Activated naive CD4-positive, alpha-beta T cell treated with anti-CD3 and anti-CD28 coated beads, Interleukin-2, amount 10 ng/mL, durations not matched to agents 7 days and 5 days (primary cell): ENCODE data around the gene WBP4.

Experiments
- CTCF ChIA-PET: fragments of 350-600 bp; sonication (Branson Sonifier 250); formaldehyde crosslinking; loops from one replicate; lab custom pipeline; 2021; ENCODE audit warnings: antibody characterized with exemption; lab: Charles Lee
- DNase-seq: peaks from one replicate; pipeline ENCODE4 v3.0.0-alpha.2; 2020
- H3K27ac Mint-ChIP-seq: one replicate; pipeline ENCODE4 v1.8.0; 2021; ENCODE audit warnings: mild to moderate bottlenecking, moderate library complexity, mixed read lengths
- H3K27me3 Mint-ChIP-seq: one replicate; pipeline ENCODE4 v1.8.0; 2021; ENCODE audit warnings: mild to moderate bottlenecking, mixed read lengths
- H3K36me3 Mint-ChIP-seq: one replicate; pipeline ENCODE4 v1.8.0; 2021; ENCODE audit warnings: mixed read lengths
- H3K4me1 Mint-ChIP-seq: one replicate; pipeline ENCODE4 v1.8.0; 2021; ENCODE audit warnings: mixed read lengths
- H3K4me3 Mint-ChIP-seq: one replicate; pipeline ENCODE4 v1.8.0; 2021; ENCODE audit warnings: mild to moderate bottlenecking, moderate library complexity, mixed read lengths
- H3K9me3 Mint-ChIP-seq: one replicate; pipeline ENCODE4 v1.8.0; 2021; ENCODE audit warnings: mixed read lengths

WBP4 gene, protein sequence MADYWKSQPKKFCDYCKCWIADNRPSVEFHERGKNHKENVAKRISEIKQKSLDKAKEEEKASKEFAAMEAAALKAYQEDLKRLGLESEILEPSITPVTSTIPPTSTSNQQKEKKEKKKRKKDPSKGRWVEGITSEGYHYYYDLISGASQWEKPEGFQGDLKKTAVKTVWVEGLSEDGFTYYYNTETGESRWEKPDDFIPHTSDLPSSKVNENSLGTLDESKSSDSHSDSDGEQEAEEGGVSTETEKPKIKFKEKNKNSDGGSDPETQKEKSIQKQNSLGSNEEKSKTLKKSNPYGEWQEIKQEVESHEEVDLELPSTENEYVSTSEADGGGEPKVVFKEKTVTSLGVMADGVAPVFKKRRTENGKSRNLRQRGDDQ

DNA sequence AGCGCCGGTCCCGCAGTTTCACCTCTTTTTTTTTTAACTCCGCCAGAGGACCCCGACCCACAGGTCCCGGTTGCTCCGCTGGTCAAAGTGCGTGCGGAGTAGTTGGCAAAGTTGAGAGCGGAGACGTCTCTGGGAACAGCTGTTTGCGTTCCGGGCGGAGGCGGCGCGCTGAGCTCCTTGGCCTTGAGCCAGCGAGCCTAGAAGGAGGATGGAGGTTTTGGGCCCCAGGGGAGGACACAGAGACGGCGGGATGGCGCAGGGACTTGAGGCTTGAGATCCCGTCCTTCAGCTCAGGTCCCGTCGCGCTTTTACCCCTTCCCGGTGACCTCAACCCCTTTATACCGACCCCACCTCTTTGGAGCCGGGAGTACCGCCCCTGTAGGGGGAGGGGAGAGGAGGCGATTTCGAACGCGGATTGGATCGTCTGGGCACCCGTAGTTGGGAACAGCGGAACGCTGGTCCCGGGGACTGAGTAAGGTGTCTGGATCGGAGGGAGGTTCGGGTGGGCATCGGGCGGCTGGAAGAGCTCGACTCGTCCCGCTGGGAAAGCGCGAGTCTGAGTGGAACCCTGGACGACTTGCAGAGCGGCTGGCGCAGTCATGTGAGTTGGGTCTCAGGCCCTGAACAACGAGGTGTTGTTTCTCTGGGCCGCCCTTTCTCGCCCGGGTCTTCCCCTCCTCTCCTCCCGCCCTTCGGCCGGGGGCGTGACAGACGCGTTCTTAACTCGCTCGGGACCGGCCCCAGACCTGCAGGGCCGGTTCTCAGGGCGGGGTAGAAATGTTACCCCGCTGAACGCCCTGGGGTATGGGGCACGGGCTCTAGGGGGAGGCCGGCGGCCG, at the start of gene WBP4:
WBP4 (plus strand) TSS at position 435 of the 839 bp plus-strand sequence; CDS start at position 600, 165 bp downstream.
- peak within 1 kb of the TSS; percentile 99 for H3K4me3 Mint-ChIP-seq
- peak; percentile 90 for DNase-seq
- peaks cover 16% of the 10 kb centered on the region for H3K27me3 Mint-ChIP-seq
- CTCF ChIA-PET: interaction anchor here (1.2 to 2.5 kb wide), 3 partner anchors 11 to 87 kb away, joined by 3 to 11 read pairs (median 5); no protein-coding TSS in a partner anchor
- H3K27ac Mint-ChIP-seq: peak within 1 kb of the TSS; percentile 99
- H3K9me3 Mint-ChIP-seq: no peaks in the 10 kb centered on the region
- peaks cover 26% of the 10 kb centered on the region for H3K36me3 Mint-ChIP-seq
- H3K4me1 Mint-ChIP-seq: peaks cover 49% of the 10 kb centered on the region

DNA sequence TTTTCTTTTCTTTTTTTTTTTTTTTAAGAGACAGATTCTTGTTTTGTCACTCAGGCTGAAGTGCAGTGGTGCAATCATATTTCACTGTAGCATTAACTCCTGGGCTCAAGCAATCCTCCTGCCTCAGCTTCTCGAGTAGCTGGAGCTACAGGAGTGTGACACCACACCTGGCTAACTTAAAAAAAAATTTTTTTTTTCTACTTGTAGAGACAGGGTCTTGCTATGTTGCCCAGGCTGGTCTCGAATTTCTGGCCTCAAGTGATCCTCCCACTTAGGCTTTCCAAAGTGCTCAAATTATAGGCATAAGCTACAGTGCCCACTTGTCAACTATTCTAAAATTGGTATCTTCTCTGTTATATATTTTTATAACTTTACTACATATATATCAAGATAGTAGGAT, 48.8 kb upstream of the WBP4 start:
- H3K4me3 Mint-ChIP-seq: no peak overlapping the region

DNA sequence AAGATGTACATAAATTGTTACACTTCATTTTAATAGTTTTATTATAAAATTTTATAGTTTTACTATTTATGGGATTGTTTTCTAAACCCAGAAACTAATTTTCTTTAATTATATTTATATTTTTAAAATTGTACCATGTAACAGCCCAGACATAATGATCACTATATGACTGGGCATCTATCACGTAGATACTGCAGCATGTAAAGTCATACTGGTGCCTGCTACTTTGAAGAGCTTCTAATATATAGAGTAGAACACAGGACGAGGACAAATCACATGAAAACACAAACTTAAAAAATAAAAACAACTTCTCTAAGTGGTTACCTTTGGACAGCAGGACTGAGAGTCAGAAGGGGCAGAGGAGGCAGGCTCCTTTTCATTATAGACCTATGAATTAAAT, 47.5 kb upstream of the WBP4 start:
- no peaks in the 10 kb centered on the region for H3K27me3 Mint-ChIP-seq
- H3K4me3 Mint-ChIP-seq: peak overlapping the region; percentile 96
- peaks cover 58% of the 10 kb centered on the region for H3K4me1 Mint-ChIP-seq
- CTCF ChIA-PET: interaction anchor here (1.5 to 3.0 kb wide), 3 partner anchors 28 to 41 kb away, joined by 3 to 17 read pairs (median 6); no protein-coding TSS in a partner anchor
- no peaks in the 10 kb centered on the region for H3K9me3 Mint-ChIP-seq
- peaks cover 50% of the 10 kb centered on the region for H3K36me3 Mint-ChIP-seq
- no peak for DNase-seq
- H3K27ac Mint-ChIP-seq: peak overlapping the region; percentile 86

More for the DNA sequence above, 48.8 kb upstream of the WBP4 start:
- Mint-ChIP-seq H3K27ac (peak overlapping the region; percentile 7), H3K9me3 (no peaks in the 10 kb centered on the region), H3K27me3 (no peaks in the 10 kb centered on the region), H3K4me1 (peaks cover 70% of the 10 kb centered on the region), H3K36me3 (peaks cover 49% of the 10 kb centered on the region)
- CTCF ChIA-PET: interaction anchor here (0.8 kb wide), 1 partner anchor 38 kb away, joined by 4 read pairs; no protein-coding TSS in a partner anchor
- no peak for DNase-seq

DNA sequence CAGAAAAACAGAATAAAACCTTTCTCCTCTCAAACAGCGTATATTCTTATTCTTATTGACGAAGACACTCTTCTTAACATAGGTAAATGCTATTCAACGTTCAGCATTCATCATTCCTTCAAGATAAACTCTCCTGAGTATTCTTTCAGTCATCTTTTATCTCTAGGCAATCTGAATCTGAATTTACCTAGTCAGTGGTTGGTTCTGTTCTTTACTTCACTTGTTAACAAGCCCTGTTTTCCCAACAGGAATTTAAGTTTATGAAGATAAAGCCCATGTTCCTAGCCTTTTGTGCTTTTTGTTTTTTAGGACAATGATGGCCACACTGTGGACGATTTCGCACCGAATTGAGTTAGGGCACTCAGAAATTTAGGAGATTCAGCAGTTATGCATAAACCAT, 45.4 kb upstream of the WBP4 start:
- DNase-seq: no peak
- Mint-ChIP-seq H3K4me1 (peaks cover 59% of the 10 kb centered on the region), H3K9me3 (no peaks in the 10 kb centered on the region), H3K27ac (peak overlapping the region; percentile 86), H3K36me3 (peaks cover 44% of the 10 kb centered on the region), H3K27me3 (no peaks in the 10 kb centered on the region), H3K4me3 (peak overlapping the region; percentile 96)
- CTCF ChIA-PET: interaction anchor here (0.9 to 3.0 kb wide), 2 partner anchors 13 to 42 kb away, joined by 3 to 17 read pairs; no protein-coding TSS in a partner anchor

DNA sequence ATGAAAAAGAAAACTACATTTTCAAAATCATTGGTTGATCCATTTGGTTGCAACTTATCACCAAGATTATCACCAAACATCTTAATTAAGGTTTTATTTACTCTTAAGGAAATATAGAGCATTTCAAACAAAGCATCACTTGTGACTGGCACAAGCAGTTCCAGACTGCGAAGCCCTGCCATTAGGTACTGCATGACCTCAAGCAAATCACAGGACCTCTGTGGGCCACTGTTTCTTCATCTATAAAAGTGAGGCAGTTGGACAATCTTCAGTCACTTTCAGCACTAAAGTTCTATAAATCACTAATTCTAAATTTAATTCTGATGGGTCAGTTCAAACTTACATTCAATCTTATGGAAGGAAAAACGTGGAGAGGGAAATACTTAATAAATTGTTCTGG, 44.1 kb upstream of the WBP4 start:
- peaks cover 58% of the 10 kb centered on the region for H3K4me1 Mint-ChIP-seq
- peaks cover 36% of the 10 kb centered on the region for H3K36me3 Mint-ChIP-seq
- peak; percentile 57 for DNase-seq
- H3K4me3 Mint-ChIP-seq: peak overlapping the region; percentile 96
- CTCF ChIA-PET: interaction anchor here (1.7 kb wide), 1 partner anchor 43 kb away, joined by 4 read pairs; no protein-coding TSS in a partner anchor
- peak overlapping the region; percentile 99 for H3K27ac Mint-ChIP-seq
- no peaks in the 10 kb centered on the region for H3K9me3 Mint-ChIP-seq
- H3K27me3 Mint-ChIP-seq: no peaks in the 10 kb centered on the region

DNA sequence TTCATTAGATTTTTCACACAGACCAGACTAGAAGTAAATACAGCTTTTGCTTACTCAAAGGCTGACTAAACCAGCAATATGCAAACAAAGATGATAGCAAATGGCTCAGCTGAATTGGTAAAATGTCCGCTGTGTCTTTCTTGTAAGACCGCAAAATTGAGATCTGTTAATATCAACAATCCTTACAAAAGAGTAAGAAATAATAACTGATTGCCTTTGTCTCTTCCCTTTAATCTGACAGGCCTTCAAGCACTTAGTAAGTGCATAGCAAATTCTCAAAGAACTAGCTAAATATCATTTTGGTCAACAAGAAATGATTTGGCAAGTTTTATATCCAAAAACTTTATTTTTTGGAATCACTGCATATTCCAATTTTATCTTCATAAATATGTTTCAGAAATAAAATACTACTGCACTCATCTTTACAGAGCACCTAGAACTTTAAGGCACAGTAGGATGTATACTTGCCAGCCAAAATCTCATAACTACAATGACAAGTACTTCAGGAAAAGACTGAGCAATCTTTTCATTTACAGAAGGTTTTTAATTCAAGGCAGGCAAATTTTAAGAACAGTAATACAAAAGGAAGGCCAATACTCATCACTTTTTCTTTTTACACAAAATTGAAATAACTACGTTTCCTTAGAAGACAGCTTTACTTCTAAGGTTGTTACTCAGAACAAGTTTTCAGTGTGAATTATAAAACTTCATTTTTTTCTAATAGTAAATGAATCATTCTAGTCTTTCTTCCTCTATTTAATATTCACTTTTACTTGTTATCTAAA, 43.3 kb upstream of the WBP4 start:
- H3K4me3 Mint-ChIP-seq: peak overlapping the region; percentile 96
- H3K4me1 Mint-ChIP-seq: peaks cover 54% of the 10 kb centered on the region
- DNase-seq: no peak
- no peaks in the 10 kb centered on the region for H3K27me3 Mint-ChIP-seq
- peak overlapping the region; percentile 99 for H3K27ac Mint-ChIP-seq
- CTCF ChIA-PET: interaction anchor here (0.7 to 3.6 kb wide), 7 partner anchors 12 to 43 kb away, joined by 3 to 19 read pairs (median 7); no protein-coding TSS in a partner anchor
- H3K36me3 Mint-ChIP-seq: peaks cover 34% of the 10 kb centered on the region
- no peaks in the 10 kb centered on the region for H3K9me3 Mint-ChIP-seq

DNA sequence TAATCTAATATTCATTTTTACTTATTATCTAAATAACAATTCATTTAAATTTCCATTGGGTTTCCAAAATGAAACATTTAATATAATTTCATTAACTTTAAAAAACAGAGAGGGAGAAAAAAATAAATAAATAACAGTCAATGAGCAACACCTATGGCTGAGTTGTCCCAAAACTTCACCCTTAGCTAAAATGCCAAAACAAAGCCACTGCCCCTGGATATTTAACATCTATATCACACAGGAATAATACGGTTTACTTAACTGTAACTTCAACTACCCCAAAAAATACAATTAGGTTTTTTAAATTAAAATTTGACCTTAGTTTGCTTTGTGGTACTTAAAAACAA, 42.7 kb upstream of the WBP4 start:
- Mint-ChIP-seq H3K27me3 (no peaks in the 10 kb centered on the region), H3K4me3 (peak overlapping the region; percentile 96), H3K27ac (peak overlapping the region; percentile 99), H3K9me3 (no peaks in the 10 kb centered on the region), H3K36me3 (peaks cover 30% of the 10 kb centered on the region), H3K4me1 (peaks cover 49% of the 10 kb centered on the region)
- no peak for DNase-seq
- CTCF ChIA-PET: interaction anchor here (0.7 to 3.6 kb wide), 9 partner anchors 12 to 47 kb away, joined by 3 to 19 read pairs (median 7); no protein-coding TSS in a partner anchor

DNA sequence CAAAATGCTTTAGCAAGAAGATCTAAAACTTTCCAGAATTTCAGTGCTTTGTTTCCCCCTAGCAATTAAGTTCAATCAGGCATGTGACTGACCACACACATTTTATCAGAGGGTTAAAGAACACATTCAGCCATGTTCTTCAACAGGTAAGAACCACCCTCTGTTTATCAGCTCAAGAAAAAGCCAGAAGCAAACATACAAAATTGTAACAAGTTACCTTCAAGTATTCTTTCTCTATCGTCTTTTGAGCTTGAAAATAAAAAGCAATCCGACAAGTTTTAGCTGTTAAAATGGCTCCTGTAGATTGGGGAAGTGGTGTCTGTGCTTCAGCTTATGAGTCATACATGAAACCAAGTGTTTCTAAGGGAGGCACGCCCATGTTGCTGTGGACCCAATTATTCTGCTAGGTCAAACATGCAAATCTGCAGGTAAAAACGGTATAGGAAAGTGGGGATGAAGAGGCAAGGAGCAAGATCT, 42.3 kb upstream of the WBP4 start, which contains the start of gene ELF1:
ELF1 (minus strand) TSS at position 306 of the 477 bp plus-strand sequence. CDS start 37,262 bp downstream, outside the sequence.
- Mint-ChIP-seq H3K27ac (peak within 1 kb of the TSS; percentile 99), H3K9me3 (no peaks in the 10 kb centered on the region), H3K36me3 (peaks cover 28% of the 10 kb centered on the region), H3K4me1 (peaks cover 47% of the 10 kb centered on the region), H3K4me3 (peak within 1 kb of the TSS; percentile 96), H3K27me3 (no peaks in the 10 kb centered on the region)
- CTCF ChIA-PET: interaction anchor here (0.7 to 3.6 kb wide), 11 partner anchors 11 to 48 kb away, joined by 3 to 19 read pairs (median 6); no protein-coding TSS in a partner anchor
- peak; percentile 75 for DNase-seq

DNA sequence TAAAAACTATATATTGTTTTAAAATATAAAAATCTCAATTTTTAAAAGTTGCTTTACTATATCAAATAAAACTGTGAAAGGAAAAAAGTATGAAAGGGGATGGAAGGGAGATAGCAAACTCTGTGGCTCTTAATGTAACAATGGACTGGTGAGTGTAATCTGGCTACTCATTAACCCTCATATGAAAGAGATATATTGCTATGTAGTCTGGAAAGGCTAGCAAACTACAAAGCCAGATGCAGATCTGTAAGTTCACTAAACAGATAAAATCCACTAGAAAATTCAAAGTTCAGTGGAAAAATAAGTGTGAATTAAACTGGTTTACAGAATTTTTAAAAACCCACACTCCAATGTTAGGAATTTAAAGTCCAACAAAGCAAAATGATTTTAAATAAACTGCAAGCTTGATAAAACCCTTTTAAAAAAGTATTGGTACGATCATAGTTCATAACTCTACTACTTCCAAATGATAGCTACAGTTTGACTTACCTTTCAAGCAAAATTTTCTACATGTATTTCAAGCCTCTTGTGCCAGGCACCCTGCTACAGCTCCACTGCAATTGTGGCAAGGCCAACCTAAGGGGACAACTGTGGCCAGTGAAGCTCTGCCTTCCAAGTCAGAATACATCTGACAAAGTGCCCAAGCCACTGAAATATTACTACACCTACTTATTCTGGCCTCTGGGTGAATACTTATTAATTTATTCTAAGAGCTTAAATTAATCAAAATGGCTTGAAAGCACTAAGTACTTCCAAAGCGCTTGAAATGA, 41.5 kb upstream of the WBP4 start:
- Mint-ChIP-seq H3K36me3 (peaks cover 24% of the 10 kb centered on the region), H3K27ac (no peak overlapping the region), H3K4me3 (no peak overlapping the region), H3K4me1 (peaks cover 45% of the 10 kb centered on the region), H3K27me3 (no peaks in the 10 kb centered on the region), H3K9me3 (no peaks in the 10 kb centered on the region)
- CTCF ChIA-PET: interaction anchor here (0.5 to 3.6 kb wide), 10 partner anchors 10 to 57 kb away, joined by 3 to 19 read pairs (median 8); no protein-coding TSS in a partner anchor
- no peak for DNase-seq

DNA sequence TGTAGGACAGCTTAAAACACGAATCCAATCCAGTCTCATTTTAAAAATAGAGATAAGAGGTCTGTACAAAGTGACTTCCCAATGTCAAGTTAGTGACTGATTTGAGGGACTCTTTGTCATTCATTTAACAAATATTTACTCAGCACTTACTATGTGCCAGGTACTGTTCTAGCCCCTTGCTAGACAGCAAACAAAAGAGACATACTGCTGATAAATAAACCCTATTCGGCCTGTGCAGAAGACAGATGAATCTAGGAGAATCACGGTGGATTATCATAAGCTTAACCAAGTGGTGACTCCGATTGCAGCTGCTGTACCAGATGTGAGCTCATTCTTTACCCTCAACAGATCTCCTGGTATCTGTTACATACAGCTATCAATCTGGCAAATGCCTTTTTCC, 35.8 kb upstream of the WBP4 start:
- DNase-seq: no peak
- CTCF ChIA-PET: interaction anchor here (0.9 to 1.9 kb wide), 2 partner anchors 29 to 248 kb away, joined by 3 to 7 read pairs; no protein-coding TSS in a partner anchor
- Mint-ChIP-seq H3K4me3 (no peak overlapping the region), H3K27me3 (no peaks in the 10 kb centered on the region), H3K9me3 (no peaks in the 10 kb centered on the region), H3K36me3 (peaks cover 7% of the 10 kb centered on the region), H3K4me1 (peaks cover 38% of the 10 kb centered on the region), H3K27ac (no peak overlapping the region)

DNA sequence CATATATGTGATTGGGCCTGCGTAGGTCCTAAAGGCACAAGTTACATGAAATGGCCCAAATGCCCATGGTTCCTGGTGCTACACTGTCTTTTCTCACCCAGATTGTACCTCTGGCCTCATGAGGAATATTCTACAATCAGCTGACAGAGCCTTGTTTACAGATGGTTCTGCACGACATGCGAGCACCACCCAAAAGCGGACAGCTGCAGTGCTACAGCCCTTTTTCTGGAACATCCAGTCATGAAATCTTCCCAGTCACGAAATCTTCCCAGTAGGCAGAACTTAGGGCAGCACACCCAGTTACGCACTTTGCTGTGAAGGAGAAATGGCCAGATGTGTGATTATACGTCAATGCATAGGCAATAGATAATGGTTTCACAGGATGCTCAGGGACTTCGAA, 34.5 kb upstream of the WBP4 start:
- Mint-ChIP-seq H3K27me3 (no peaks in the 10 kb centered on the region), H3K27ac (no peak overlapping the region), H3K9me3 (no peaks in the 10 kb centered on the region), H3K36me3 (peaks cover 7% of the 10 kb centered on the region), H3K4me1 (peaks cover 30% of the 10 kb centered on the region), H3K4me3 (no peak overlapping the region)
- no peak for DNase-seq
- CTCF ChIA-PET: interaction anchor here (0.6 to 1.9 kb wide), 2 partner anchors 28 to 75 kb away, joined by 3 to 7 read pairs; no protein-coding TSS in a partner anchor

DNA sequence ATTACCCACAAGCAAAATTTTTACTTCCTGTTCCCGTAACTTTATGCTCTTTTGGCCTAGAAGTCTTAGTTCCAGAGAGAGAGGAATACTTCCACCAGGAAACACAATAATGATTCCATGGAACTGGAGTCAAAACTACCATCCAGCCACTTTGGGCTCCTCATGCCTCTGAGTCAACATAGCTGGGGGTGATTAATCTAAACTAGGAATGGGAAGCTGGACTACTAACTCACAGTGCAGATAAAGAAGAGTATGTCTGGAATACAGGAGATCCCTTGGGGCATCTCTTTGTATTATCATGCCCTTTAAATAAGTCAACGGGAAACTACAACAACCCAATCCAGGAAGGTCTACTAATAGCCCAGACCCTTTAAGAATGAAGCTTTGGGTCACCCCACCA, 33.3 kb upstream of the WBP4 start:
- CTCF ChIA-PET: interaction anchor here (1.0 to 3.4 kb wide), 3 partner anchors 54 to 251 kb away, joined by 3 to 26 read pairs (median 8); no protein-coding TSS in a partner anchor
- no peak for DNase-seq
- Mint-ChIP-seq H3K36me3 (peaks cover 4% of the 10 kb centered on the region), H3K4me3 (no peak overlapping the region), H3K27me3 (no peaks in the 10 kb centered on the region), H3K27ac (no peak overlapping the region), H3K9me3 (no peaks in the 10 kb centered on the region), H3K4me1 (peaks cover 29% of the 10 kb centered on the region)
